ENCODE data around the gene ZNRF1.

DNA sequence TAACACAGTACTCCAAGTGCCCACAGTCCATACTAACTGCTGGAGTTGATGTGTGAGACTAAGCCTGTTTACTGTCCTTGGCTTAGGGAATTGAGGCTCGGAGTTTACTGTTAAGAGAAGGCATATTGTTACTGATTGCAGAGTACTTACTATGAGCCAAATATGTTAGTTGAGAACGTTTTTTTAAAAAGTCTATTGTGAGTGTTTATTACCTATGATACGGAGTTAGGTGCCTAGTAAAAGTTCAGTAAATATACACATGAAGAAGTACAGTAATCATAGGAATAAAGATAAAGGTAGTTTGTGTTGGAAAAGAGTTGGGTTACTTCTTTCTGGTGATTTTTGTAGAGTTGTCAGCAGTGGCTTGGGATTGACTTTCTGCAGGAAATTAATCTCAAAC lies 25.4 kb downstream of the ZNRF1 start:
- TF ChIP-seq, protein P1, sequence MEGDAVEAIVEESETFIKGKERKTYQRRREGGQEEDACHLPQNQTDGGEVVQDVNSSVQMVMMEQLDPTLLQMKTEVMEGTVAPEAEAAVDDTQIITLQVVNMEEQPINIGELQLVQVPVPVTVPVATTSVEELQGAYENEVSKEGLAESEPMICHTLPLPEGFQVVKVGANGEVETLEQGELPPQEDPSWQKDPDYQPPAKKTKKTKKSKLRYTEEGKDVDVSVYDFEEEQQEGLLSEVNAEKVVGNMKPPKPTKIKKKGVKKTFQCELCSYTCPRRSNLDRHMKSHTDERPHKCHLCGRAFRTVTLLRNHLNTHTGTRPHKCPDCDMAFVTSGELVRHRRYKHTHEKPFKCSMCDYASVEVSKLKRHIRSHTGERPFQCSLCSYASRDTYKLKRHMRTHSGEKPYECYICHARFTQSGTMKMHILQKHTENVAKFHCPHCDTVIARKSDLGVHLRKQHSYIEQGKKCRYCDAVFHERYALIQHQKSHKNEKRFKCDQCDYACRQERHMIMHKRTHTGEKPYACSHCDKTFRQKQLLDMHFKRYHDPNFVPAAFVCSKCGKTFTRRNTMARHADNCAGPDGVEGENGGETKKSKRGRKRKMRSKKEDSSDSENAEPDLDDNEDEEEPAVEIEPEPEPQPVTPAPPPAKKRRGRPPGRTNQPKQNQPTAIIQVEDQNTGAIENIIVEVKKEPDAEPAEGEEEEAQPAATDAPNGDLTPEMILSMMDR (IDR thresholded peaks at IDR 0.05), result no peak
- no peak for TF ChIP-seq POLR2AphosphoS5 (IDR thresholded peaks at IDR 0.05)
- no peak for TF ChIP-seq EP300 (IDR thresholded peaks at IDR 0.05)
- no peak for TF ChIP-seq POLR2A (IDR thresholded peaks at IDR 0.05)
